K562 (cell line): Measurements from ENCODE around the gene FAM199X. TPM values are rescaled to one million over a fixed set of nuclear protein-coding genes. Genes with fewer than 3 reads are reported as not detected.

ENCODE experiments used
- ATAC-seq: fragments of 200-7000 bp; cut with Tn5 transposase; 3 replicates; pipeline ENCODE4 v1.9.1; 2020; ENCODE audit warnings: moderate library complexity
- BruUV-seq: library from RNA; stranded (reverse); fragments of 400-500 nt; replicated peaks from 2 replicates; lab custom pipeline; 2021; lab: Mats Ljungman, UMichigan
- CTCF ChIA-PET: fragments of 300-600 bp; formaldehyde crosslinking; extraction: SDS; loops from one replicate; lab custom pipeline; 2021; ENCODE audit warnings: low intra/inter-chr PET ratio; lab: Yijun Ruan, JAX
- POLR2A ChIA-PET: fragments of 300-600, 350-650 bp; sonication (Branson Sonifier 250); formaldehyde crosslinking; extraction: SDS; loops from one replicate; lab custom pipeline; 2021; ENCODE audit warnings: antibody characterized with exemption, inconsistent platforms; lab: Yijun Ruan, JAX
- DNase-seq, 4 experiments: peaks; one replicate each; pipeline versions ENCODE4 v3.0.0 to v3.0.0-alpha.2; 2011 to 2018; ENCODE audit warnings: low spot score in 3 of 4, mixed read lengths in 3 of 4; ENCODE audit errors: extremely low read depth in 1 of 4
- FAIRE-seq: peaks from 2 replicates; lab custom pipeline; 2011; peaks lifted over from hg19 to GRCh38; lab: Jason Lieb, UNC
- H2AFZ ChIP-seq: 2 replicates; pipeline ENCODE4 v1.6.0; 2011; ENCODE audit warnings: low read depth, low read length, control low read depth, inconsistent platforms
- H3K27ac ChIP-seq: fragments of 200-600 bp; 3 replicates; pipeline ENCODE4 v1.8.0; 2011; ENCODE audit warnings: low read depth, mild to moderate bottlenecking, control low read depth, inconsistent platforms, low read length, moderate library complexity, mixed read lengths; ENCODE audit errors: extremely low read depth
- H3K27me3 ChIP-seq, 2 experiments: fragments of 300-600 bp in 1 of 2; 2 replicates in 1 of 2; 3 replicates in 1 of 2; pipeline versions ENCODE4 v1.6.0 to v1.8.0; 2011; ENCODE audit warnings: inconsistent platforms in 2 of 2, low read length in 2 of 2, mild to moderate bottlenecking in 1 of 2, mixed read lengths in 1 of 2, moderate library complexity in 1 of 2; ENCODE audit not compliant: control insufficient read depth in 2 of 2, insufficient read depth in 2 of 2
- H3K36me3 ChIP-seq: fragments of 300-600 bp; 3 replicates; pipeline ENCODE4 v1.8.0; 2011; ENCODE audit warnings: mild to moderate bottlenecking, low read length, inconsistent platforms; ENCODE audit not compliant: control insufficient read depth, insufficient read depth
- H3K4me1 ChIP-seq, 2 experiments: fragments of 200-600 bp in 1 of 2; replicated peaks in 1 of 2; 2 replicates in 1 of 2; 3 replicates in 1 of 2; pipeline versions ENCODE4 v1.5.1 to v1.8.0; 2011; ENCODE audit warnings: inconsistent platforms in 2 of 2, low read length in 2 of 2, mild to moderate bottlenecking in 1 of 2, mixed read lengths in 1 of 2, moderate library complexity in 1 of 2; ENCODE audit not compliant: control insufficient read depth in 2 of 2, insufficient read depth in 2 of 2
- H3K4me2 ChIP-seq: 2 replicates; pipeline ENCODE4 v1.6.1; 2011; ENCODE audit warnings: low read length, control low read depth, inconsistent platforms, mixed read lengths; ENCODE audit not compliant: insufficient read depth
- H3K4me3 ChIP-seq: fragments of 200-600 bp; sonication (generic), shearing (Covaris generic); 2 replicates; pipeline ENCODE4 v1.5.1; 2016; ENCODE audit warnings: control low read depth, inconsistent platforms
- H3K79me2 ChIP-seq: fragments of 200-600 bp; 3 replicates; pipeline ENCODE4 v1.8.0; 2011; ENCODE audit warnings: low read length, inconsistent platforms; ENCODE audit not compliant: control insufficient read depth, insufficient read depth
- H3K9ac ChIP-seq, 2 experiments: 2 replicates each; pipeline versions ENCODE4 v1.6.0 to v1.6.1; 2011; ENCODE audit warnings: low read depth in 2 of 2, low read length in 2 of 2, control low read depth in 1 of 2, inconsistent platforms in 1 of 2, mild to moderate bottlenecking in 1 of 2, mixed read lengths in 1 of 2; ENCODE audit not compliant: insufficient read depth in 1 of 2
- H3K9me1 ChIP-seq: one replicate; pipeline ENCODE4 v1.6.0; 2011; ENCODE audit warnings: inconsistent platforms, mild to moderate bottlenecking, low read length, moderate library complexity; ENCODE audit not compliant: control insufficient read depth, insufficient read depth
- H3K9me3 ChIP-seq: replicated peaks from 2 replicates; pipeline ENCODE4 v1.5.1; 2011; ENCODE audit warnings: low read depth, low read length, inconsistent platforms; ENCODE audit not compliant: control insufficient read depth, insufficient read depth
- H4K20me1 ChIP-seq: replicated peaks from 2 replicates; pipeline ENCODE4 v1.6.1; 2011; ENCODE audit warnings: low read length, inconsistent platforms, mixed read lengths; ENCODE audit not compliant: control insufficient read depth, insufficient read depth
- DNMT1 ChIP-seq: fragments of 450-650 bp; IDR thresholded peaks from 2 replicates; pipeline ENCODE4 v1.6.1; 2016; ENCODE audit warnings: antibody characterized with exemption, mild to moderate bottlenecking
- EP300 ChIP-seq: IDR thresholded peaks from 2 replicates; pipeline ENCODE4 v1.6.1; 2012; ENCODE audit warnings: low read length, improper control_type of control experiment
- EP400 ChIP-seq: fragments of 450-650 bp; IDR thresholded peaks from 2 replicates; pipeline ENCODE4 v1.6.1; 2017; ENCODE audit warnings: antibody characterized with exemption, mild to moderate bottlenecking, moderate library complexity
- FOS ChIP-seq: IDR thresholded peaks from 3 replicates; pipeline ENCODE4 v1.6.1; 2011; ENCODE audit not compliant: insufficient read length; ENCODE audit errors: extremely low read depth
- NFYB ChIP-seq: IDR thresholded peaks from 2 replicates; pipeline ENCODE4 v1.6.1; 2011; ENCODE audit warnings: mild to moderate bottlenecking, moderate library complexity; ENCODE audit not compliant: insufficient read length; ENCODE audit errors: extremely low read depth
- RBM25 ChIP-seq: fragments of 200-400 bp; formaldehyde crosslinking; IDR thresholded peaks from 2 replicates; pipeline ENCODE4 v1.6.1; 2018; ENCODE audit warnings: low read length, low read depth, moderate library complexity; ENCODE audit not compliant: severe bottlenecking
- SMC3 ChIP-seq: conservative IDR thresholded peaks from 2 replicates; pipeline ENCODE4 v1.6.1; 2011; ENCODE audit warnings: low read depth, low read length, improper control_type of control experiment; ENCODE audit not compliant: insufficient read depth
- THAP7 ChIP-seq: fragments of 250-450 bp; sonication (Bioruptor Pico); IDR thresholded peaks from 2 replicates; pipeline ENCODE4 v1.5.0; 2021
- TRIM24 ChIP-seq, 2 experiments: fragments of 450-650 bp; IDR thresholded peaks; 2 replicates each; pipeline ENCODE4 v1.6.1; 2016
- WHSC1 ChIP-seq: IDR thresholded peaks from one replicate; pipeline ENCODE4 v1.6.1; 2012; ENCODE audit warnings: low read length, control low read depth, inconsistent platforms
- ZNF41 ChIP-seq: fragments of 250-450 bp; sonication (Bioruptor Pico); conservative IDR thresholded peaks from 2 replicates; pipeline ENCODE4 v1.4.0; 2020; ENCODE audit warnings: mild to moderate bottlenecking
- ZNF583 ChIP-seq: fragments of 250-450 bp; sonication (Bioruptor Pico); IDR thresholded peaks from 2 replicates; pipeline ENCODE4 v1.4.0; 2020
- WGBS: fragments of 100-300 bp; shearing (Covaris generic); methylation state at CpG from one replicate; pipeline ENCODE4 v1.1.6; 2016; ENCODE audit warnings: low coverage, mixed read lengths; ENCODE audit not compliant: insufficient coverage; ENCODE audit errors: missing lambda C conversion rate; 5-methylcytosine and 5-hydroxymethylcytosine counted together
- in situ Hi-C: fragments of 300-500 bp; cut with MboI; formaldehyde crosslinking; loops from 4 replicates; pipeline ENCODE4 v1.15.0; 2018; ENCODE audit warnings: inconsistent platforms, mixed read lengths
- intact Hi-C: fragments of 100-400 bp; cut with micrococcal nuclease; formaldehyde crosslinking; loops from 2 replicates; pipeline ENCODE4 v1.14.2; 2022
- polyA plus RNA-seq, 8 experiments: library from polyadenylated mRNA; depleted of rRNA in 4 of 8; stranded (reverse) in 5 of 8; unstranded in 3 of 8; fragments of >200 nt; fragmentation: Nextera tagmentation in 2 of 8; fragmentation: Illumina TruSeq in 1 of 8; extraction: Ambion mirVana in 2 of 8; extraction: Trizol in 1 of 8; gene quantifications; 2 replicates each; pipeline versions ENCODE4 v1.2.1 to v1.2.3, GENCODE V29; 2011 to 2014; ENCODE audit warnings: inconsistent platforms in 1 of 8, missing spikeins in 1 of 8
- total RNA-seq, 7 experiments: library from RNA; depleted of rRNA in 6 of 7; stranded (reverse); fragments of >200 nt in 6 of 7; fragmentation: Illumina TruSeq in 2 of 7; extraction: Trizol in 2 of 7; gene quantifications; 2 replicates each; pipeline versions ENCODE4 v1.2.1 to v1.2.3, GENCODE V29; 2011 to 2021; ENCODE audit warnings: low replicate concordance in 1 of 7

The FAM199X gene
- total and polyA plus RNA-seq, 9 of the 15 experiments (the other 6 are each of a cell fraction or from before 2014, with no cell fraction given) = 4.6 to 22.2 (median 13.7) TPM

- no peak for TF ChIP-seq ZNF41
- no peak for TF ChIP-seq THAP7 (CRISPR knock-in tag)
- TF ChIP-seq EP300 = no peak
- TF ChIP-seq SMC3 = peak; percentile 47
- no peak for TF ChIP-seq EP400
- no peak for TF ChIP-seq ZNF583 (CRISPR knock-in tag)
- TF ChIP-seq WHSC1 = no peak
These were observed 29.8 kb upstream of the FAM199X start (continued) for GRCh38 chrX:104136241-104137019.

- Histone ChIP-seq H3K4me1 (no peaks in the 10 kb centered on the region), H3K4me2 (no peak overlapping the region), H3K9me3 (no peaks in the 10 kb centered on the region), H3K27ac (no peak overlapping the region), H3K9me1 (no peaks in the 10 kb centered on the region), H3K36me3 (no peaks in the 10 kb centered on the region), H3K79me2 (no peaks in the 10 kb centered on the region), H3K27me3 (no peaks in the 10 kb centered on the region), H3K9ac (no peak overlapping the region), H4K20me1 (peaks cover 6% of the 10 kb centered on the region; the same call in 1 of the 2 replicates), H3K4me3 (no peak overlapping the region), H2AFZ (no peak overlapping the region)
- FAIRE-seq = peak; percentile 87
- ChIA-PET CTCF (no interaction called here), POLR2A (no interaction called here)
- in situ Hi-C loops = no loop called here
- peak; percentile 38 for TF ChIP-seq FOS
- TF ChIP-seq RBM25 = peak; percentile 17
- peak; percentile 20 for TF ChIP-seq NFYB
- TF ChIP-seq TRIM24 (IDR thresholded peaks at IDR 0.05) = no peak
- TF ChIP-seq DNMT1 = no peak
- no TSS peak for BruUV-seq
- peak; percentile 86 for ATAC-seq
- WGBS = 70% methylated on average over 3 of the region's 3 CpGs
- intact Hi-C loops = loop anchor here (2.0 kb wide), 2 partner anchors 39 to 293 kb away; no protein-coding TSS in a partner anchor
- peak; percentile 20 to 68 (median 50) for DNase-seq
These were observed 28.8 kb upstream of the FAM199X start for GRCh38 chrX:104137496-104137895.
